IMR-90 (cell line): ENCODE results near the gene RCBTB1. TPM values are rescaled to one million over a fixed set of nuclear protein-coding genes. Genes with fewer than 3 reads are reported as not detected.
"Not testable (repeated sequence)": the region's sequence is repeated elsewhere in the genome, so short reads cannot be mapped to it uniquely, and the experiment has no call there.

ENCODE experiments used
- ATAC-seq: fragments of 200-7000 bp; cut with Tn5 transposase; 2 replicates; pipeline ENCODE4 v1.9.1; 2020; ENCODE audit warnings: low read depth, mild to moderate bottlenecking, moderate library complexity
- BruUV-seq: library from RNA; stranded (reverse); fragments of 400-500 nt; replicated peaks from 2 replicates; lab custom pipeline; 2021; lab: Mats Ljungman, UMichigan
- CTCF ChIA-PET: fragments of 300-600 bp; formaldehyde crosslinking; extraction: SDS; loops from one replicate; lab custom pipeline; 2021; ENCODE audit warnings: antibody characterized with exemption; lab: Yijun Ruan, JAX
- POLR2A ChIA-PET: fragments of 300-600 bp; sonication (Branson Sonifier 250); formaldehyde crosslinking; loops from one replicate; lab custom pipeline; 2022; ENCODE audit warnings: antibody characterized with exemption; ENCODE audit not compliant: unreplicated experiment; lab: Charles Lee
- DNase-seq: peaks from one replicate; pipeline ENCODE4 v3.0.0; 2013
- H2AFZ ChIP-seq: replicated peaks from 2 replicates; pipeline ENCODE3; 2013; ENCODE audit warnings: low read length, mild to moderate bottlenecking; ENCODE audit not compliant: poor library complexity
- H2AK5ac ChIP-seq: 2 replicates; pipeline ENCODE4 v1.6.1; 2013; ENCODE audit warnings: low read depth, low read length, inconsistent platforms
- H2AK9ac ChIP-seq: replicated peaks from 2 replicates; pipeline ENCODE3; 2013; ENCODE audit warnings: mild to moderate bottlenecking, low read depth, low read length, moderate library complexity; ENCODE audit not compliant: poor library complexity
- H2BK120ac ChIP-seq: 2 replicates; pipeline ENCODE4 v1.6.1; 2013; ENCODE audit warnings: low read depth, low read length, inconsistent platforms
- H2BK15ac ChIP-seq: 3 replicates; pipeline ENCODE4 v1.6.1; 2013; ENCODE audit warnings: low read depth, low read length, inconsistent platforms
- H2BK20ac ChIP-seq: 2 replicates; pipeline ENCODE4 v1.6.1; 2013; ENCODE audit warnings: low read depth, mild to moderate bottlenecking, inconsistent platforms, low read length, moderate library complexity
- H2BK5ac ChIP-seq: 2 replicates; pipeline ENCODE4 v1.6.1; 2013; ENCODE audit warnings: mild to moderate bottlenecking, low read depth, low read length, inconsistent platforms; ENCODE audit not compliant: poor library complexity, severe bottlenecking
- H3K14ac ChIP-seq: replicated peaks from 2 replicates; pipeline ENCODE4 v1.6.1; 2013; ENCODE audit warnings: low read depth, low read length, inconsistent platforms
- H3K18ac ChIP-seq: 2 replicates; pipeline ENCODE4 v1.6.1; 2013; ENCODE audit warnings: low read depth, low read length, control low read depth
- H3K23ac ChIP-seq: 2 replicates; pipeline ENCODE4 v1.6.1; 2013; ENCODE audit warnings: low read depth, low read length, inconsistent platforms
- H3K27ac ChIP-seq: 2 replicates; pipeline ENCODE4 v1.5.1; 2013; ENCODE audit warnings: mild to moderate bottlenecking, control low read depth, low read length; ENCODE audit not compliant: insufficient read depth
- H3K27me3 ChIP-seq: 2 replicates; pipeline ENCODE4 v1.6.1; 2013; ENCODE audit warnings: low read length; ENCODE audit not compliant: control insufficient read depth, insufficient read depth
- H3K36me3 ChIP-seq: 2 replicates; pipeline ENCODE4 v1.6.1; 2013; ENCODE audit warnings: low read length, mixed read lengths; ENCODE audit not compliant: control insufficient read depth, insufficient read depth
- H3K4ac ChIP-seq: 2 replicates; pipeline ENCODE4 v1.6.1; 2013; ENCODE audit warnings: low read depth, low read length, inconsistent platforms
- H3K4me1 ChIP-seq: 2 replicates; pipeline ENCODE4 v1.6.1; 2013; ENCODE audit warnings: low read length, mixed read lengths; ENCODE audit not compliant: control insufficient read depth, insufficient read depth
- H3K4me2 ChIP-seq: 2 replicates; pipeline ENCODE4 v1.6.1; 2013; ENCODE audit warnings: low read depth, mild to moderate bottlenecking, control low read depth, low read length, moderate library complexity
- H3K4me3 ChIP-seq: 2 replicates; pipeline ENCODE4 v1.5.1; 2013; ENCODE audit warnings: low read depth, mild to moderate bottlenecking, control low read depth, low read length, moderate library complexity; ENCODE audit not compliant: insufficient read depth
- H3K56ac ChIP-seq: 2 replicates; pipeline ENCODE4 v1.6.1; 2013; ENCODE audit warnings: low read length, inconsistent platforms; ENCODE audit not compliant: insufficient read depth; ENCODE audit errors: extremely low read depth
- H3K79me1 ChIP-seq, 2 experiments: 2 replicates each; pipeline ENCODE4 v1.6.1; 2013; ENCODE audit warnings: low read length in 2 of 2, inconsistent platforms in 1 of 2, low read depth in 1 of 2
- H3K9ac ChIP-seq: 2 replicates; pipeline ENCODE4 v1.6.1; 2013; ENCODE audit warnings: low read depth, low read length, control low read depth
- H3K9me1 ChIP-seq: 2 replicates; pipeline ENCODE4 v1.6.1; 2013; ENCODE audit warnings: low read length, inconsistent platforms; ENCODE audit not compliant: insufficient read depth
- H3K9me3 ChIP-seq: 2 replicates; pipeline ENCODE4 v1.6.1; 2013; ENCODE audit warnings: low read length; ENCODE audit not compliant: control insufficient read depth, insufficient read depth
- H4K20me1 ChIP-seq: 2 replicates; pipeline ENCODE4 v1.6.1; 2013; ENCODE audit warnings: low read length, inconsistent platforms; ENCODE audit not compliant: insufficient read depth
- H4K5ac ChIP-seq: 2 replicates; pipeline ENCODE4 v1.6.1; 2013; ENCODE audit warnings: mild to moderate bottlenecking, low read depth, low read length, control low read depth
- H4K8ac ChIP-seq, 2 experiments: 2 replicates each; pipeline ENCODE4 v1.6.1; 2013; ENCODE audit warnings: low read depth in 2 of 2, low read length in 2 of 2, control low read depth in 1 of 2, inconsistent platforms in 1 of 2
- H4K91ac ChIP-seq: 2 replicates; pipeline ENCODE4 v1.6.1; 2013; ENCODE audit warnings: low read depth, low read length, inconsistent platforms; ENCODE audit not compliant: insufficient read depth
- WGBS, 2 experiments: methylation state at CpG; one replicate each; pipeline versions ENCODE4 v1.1.5 to v1.1.7; 2013; ENCODE audit warnings: missing lambda C conversion rate in 2 of 2; ENCODE audit not compliant: insufficient read length in 1 of 2; ENCODE audit errors: extremely low coverage in 2 of 2; 5-methylcytosine and 5-hydroxymethylcytosine counted together
- dilution Hi-C: fragments of 300-500 bp; cut with HindIII; formaldehyde crosslinking; loops from one replicate; pipeline ENCODE4 v1.14.3; 2018; ENCODE audit warnings: low sequenced_read_pairs; ENCODE audit not compliant: unreplicated experiment
- in situ Hi-C: fragments of 300-500 bp; cut with MboI; formaldehyde crosslinking; loops from 3 replicates; pipeline ENCODE4 v1.14.3; 2019; ENCODE audit warnings: low sequenced_read_pairs, inconsistent platforms, mixed read lengths
- intact Hi-C: fragments of 100-400 bp; cut with micrococcal nuclease; formaldehyde crosslinking; loops from 2 replicates; pipeline ENCODE4 v1.10.0; 2022
- polyA plus RNA-seq, 3 experiments: library from polyadenylated mRNA; depleted of rRNA; stranded (reverse); fragments of >200 nt; gene quantifications; 2 replicates each; pipeline ENCODE4 v1.2.3, GENCODE V29; 2012; ENCODE audit warnings: low replicate concordance in 1 of 3
- total RNA-seq: library from RNA; depleted of rRNA; stranded (reverse); fragments of >200 nt; gene quantifications from 2 replicates; pipeline ENCODE4 v1.2.3, GENCODE V29; 2012

The RCBTB1 gene
- total and polyA plus RNA-seq, 2 of the 4 experiments (the other 2 are of a cell fraction) = 11.3 to 11.6 TPM

- H3K36me3 ChIP-seq, H3K27me3 ChIP-seq, H2AK9ac ChIP-seq, H4K91ac ChIP-seq, H4K5ac ChIP-seq, H2BK5ac ChIP-seq, dilution Hi-C loops, intact Hi-C loops, DNase-seq, H4K20me1 ChIP-seq, H3K18ac ChIP-seq, H3K4me3 ChIP-seq, H3K56ac ChIP-seq, ATAC-seq, in situ Hi-C loops, H3K4me2 ChIP-seq, H2BK120ac ChIP-seq, H2AFZ ChIP-seq, H3K14ac ChIP-seq, CTCF ChIA-PET, BruUV-seq, H3K9ac ChIP-seq, H3K9me3 ChIP-seq, H3K27ac ChIP-seq: not testable (repeated sequence)
- Histone ChIP-seq H2AK5ac (peak overlapping the region; percentile 59), H2BK20ac (peak overlapping the region; percentile 6; the same call in 1 of the 2 replicates), H3K23ac (peak overlapping the region; percentile 28; the same call in 1 of the 2 replicates), H3K4me1 (peaks cover 12% of the 10 kb centered on the region), H4K8ac (peak overlapping the region; percentile 55 to 82; a peak in 2 of 4 replicates), H3K79me1 (peaks cover 0 to 25% of the 10 kb centered on the region in 2 experiments; a peak in 2 of 4 replicates), H3K4ac (peak overlapping the region; percentile 19; the same call in 1 of the 2 replicates), H3K9me1 (peaks cover 14% of the 10 kb centered on the region; the same call in 1 of the 2 replicates), H2BK15ac (peak overlapping the region; percentile 36; the same call in 1 of the 3 replicates)
- WGBS, 2 experiments = no CpG with 5 or more reads among the region's 11 CpGs
- POLR2A ChIA-PET = interaction anchor here (0.5 kb wide), 1 partner anchor 53 kb away, joined by 3 read pairs; the partner anchor contains the start of genes CAB39L and SETDB2
Observed at GRCh38 chr13:49496837-49497236, 88.5 kb downstream of the RCBTB1 start.
